H1 (cell line): ENCODE results near the gene PRR35. TPM values are rescaled to one million over a fixed set of nuclear protein-coding genes. Genes with fewer than 3 reads are reported as not detected.

Experiments used
- ATF3 ChIP-seq: IDR thresholded peaks from 2 replicates; pipeline ENCODE4 v1.6.1; 2011; ENCODE audit warnings: low read depth, mild to moderate bottlenecking, low read length; ENCODE audit not compliant: insufficient read depth
- MAFK ChIP-seq: IDR thresholded peaks from 2 replicates; pipeline ENCODE4 v1.6.1; 2012; ENCODE audit warnings: low read depth, mild to moderate bottlenecking, improper control_type of control experiment, low read length
- POLR2AphosphoS5 ChIP-seq: IDR thresholded peaks from 2 replicates; pipeline ENCODE4 v1.6.1; 2011; ENCODE audit warnings: low read depth, low read length
- SP1 ChIP-seq: IDR thresholded peaks from 2 replicates; pipeline ENCODE4 v1.6.1; 2011; ENCODE audit warnings: low read depth, low read length
- SP4 ChIP-seq: IDR thresholded peaks from 2 replicates; pipeline ENCODE4 v1.6.1; 2012; ENCODE audit warnings: low read length, inconsistent platforms
- TAF1 ChIP-seq: IDR thresholded peaks from 2 replicates; pipeline ENCODE4 v1.6.1; 2011; ENCODE audit warnings: mild to moderate bottlenecking, low read depth, low read length
- USF2 ChIP-seq: IDR thresholded peaks from 2 replicates; pipeline ENCODE4 v1.6.1; 2011; ENCODE audit warnings: low read length, improper control_type of control experiment
- polyA plus RNA-seq, 7 experiments: library from polyadenylated mRNA; depleted of rRNA in 3 of 7; stranded (reverse) in 5 of 7; unstranded in 2 of 7; fragments of >200 nt in 5 of 7; fragments of 200-250 nt in 2 of 7; gene quantifications; 1 replicate in 5 of 7; 2 replicates in 1 of 7; 4 replicates in 1 of 7; pipeline versions ENCODE4 v1.2.1 to v1.2.3, GENCODE V29; 2011 to 2013; ENCODE audit warnings: missing spikeins in 2 of 7, mixed read lengths in 2 of 7
- total RNA-seq: library from RNA; stranded (reverse); fragmentation: NEBNext Ultra II Directional; extraction: Animal tissue kit (Norgen Biotek cat#: 25700); gene quantifications from 2 replicates; pipeline ENCODE4 v1.2.1, GENCODE V29; 2021

PRR35 gene
- total and polyA plus RNA-seq, 2 of the 8 experiments (the other 6 are each of a cell fraction or from before 2014, with no cell fraction given) = 0.38 to 0.50 TPM

- no peak for TF ChIP-seq TAF1
- TF ChIP-seq MAFK = no peak
- no peak for TF ChIP-seq ATF3
- no peak for TF ChIP-seq SP1
- no peak for TF ChIP-seq SP4
- no peak for TF ChIP-seq POLR2AphosphoS5
- TF ChIP-seq USF2 = no peak
Measured at GRCh38 chr16:608019-608418, 47.8 kb downstream of the PRR35 start (continued).
